HG03280 (cell line): ENCODE results near the gene ROMO1.

ENCODE experiments used
- ATAC-seq: cut with Tn5 transposase; IDR thresholded peaks from one replicate; pipeline ENCODE4 v1.9.1; 2021; ENCODE audit warnings: mild to moderate bottlenecking, moderate library complexity; ENCODE audit not compliant: unreplicated experiment

Gene ROMO1

GRCh38 chr20:35699127-35699956, at the start of gene ROMO1, which contains the start of gene NFS1:
TSS of gene ROMO1 (plus strand) at chr20:35699405. CDS start at chr20:35699633, 228 bp downstream.
TSS of gene NFS1 (minus strand) at chr20:35699352. CDS start at chr20:35699288, 64 bp downstream.
- peak; percentile 87 for ATAC-seq

GRCh38 chr20:35650632-35651031, 48.6 kb upstream of the ROMO1 start:
- no peak for ATAC-seq

GRCh38 chr20:35651958-35652357, 47.2 kb upstream of the ROMO1 start:
- ATAC-seq = no peak

GRCh38 chr20:35652641-35653429, 46.4 kb upstream of the ROMO1 start:
- ATAC-seq = no peak

- no peak for ATAC-seq
Observed at GRCh38 chr20:35653430-35653734, 45.8 kb upstream of the ROMO1 start.

- no peak for ATAC-seq
Observed at GRCh38 chr20:35653893-35654292, 45.3 kb upstream of the ROMO1 start.

GRCh38 chr20:35654415-35654814, 44.8 kb upstream of the ROMO1 start:
- ATAC-seq = no peak

GRCh38 chr20:35657271-35657670, 41.9 kb upstream of the ROMO1 start:
- no peak for ATAC-seq

GRCh38 chr20:35660122-35660937, 38.9 kb upstream of the ROMO1 start:
- no peak for ATAC-seq

GRCh38 chr20:35661053-35661452, 38.2 kb upstream of the ROMO1 start:
- no peak for ATAC-seq

- no peak for ATAC-seq
Observed at GRCh38 chr20:35661908-35662307, 37.3 kb upstream of the ROMO1 start.

GRCh38 chr20:35662551-35662950, 36.7 kb upstream of the ROMO1 start:
- ATAC-seq = no peak

GRCh38 chr20:35663516-35664465, 35.4 kb upstream of the ROMO1 start:
- ATAC-seq = peak; percentile 27

- peak; percentile 76 for ATAC-seq
Observed at GRCh38 chr20:35664466-35665206, 34.6 kb upstream of the ROMO1 start, which contains the start of the genes CPNE1 and RBM12. TSS of gene CPNE1 (minus strand) at chr20:35664900. CDS start at chr20:35632923, 31,977 bp downstream. TSS of gene RBM12 (minus strand) at chr20:35664900. CDS start at chr20:35655322, 9,578 bp downstream.

GRCh38 chr20:35665949-35666288, 33.3 kb upstream of the ROMO1 start:
- no peak for ATAC-seq

GRCh38 chr20:35669221-35669620, 30.0 kb upstream of the ROMO1 start:
- ATAC-seq = no peak

GRCh38 chr20:35669681-35670080, 29.5 kb upstream of the ROMO1 start:
- no peak for ATAC-seq

GRCh38 chr20:35673884-35674283, 25.3 kb upstream of the ROMO1 start:
- no peak for ATAC-seq

- ATAC-seq = no peak
Observed at GRCh38 chr20:35674921-35675320, 24.3 kb upstream of the ROMO1 start.
